ENCODE data around the gene ACTG2.

ACTG2 gene

GRCh38 chr2:73915437-73915993, 22.7 kb downstream of the ACTG2 start:
- H4K8ac ChIP-seq (ENCODE audit: low read depth, low read length): no peak overlapping the region
- H3K79me1 ChIP-seq (ENCODE audit: low read length): no peaks in the 10 kb centered on the region
- H2AK5ac ChIP-seq (ENCODE audit: low read length): no peak overlapping the region
- DNase-seq: no peak
- H4K91ac ChIP-seq (ENCODE audit: low read depth, low read length): no peak overlapping the region
- no peak overlapping the region for H2BK5ac ChIP-seq (ENCODE audit: low read depth, low read length, poor library complexity)
- H3K18ac ChIP-seq (ENCODE audit: low read length): no peak overlapping the region
- no peaks in the 10 kb centered on the region for H3K4me1 ChIP-seq (ENCODE audit: control insufficient read depth in 1 of 2, insufficient read depth in 2 of 2, low read length in 2 of 2)
- no peak overlapping the region for H3K4me2 ChIP-seq (ENCODE audit: low read length)
- no peak overlapping the region for H3K23ac ChIP-seq (ENCODE audit: low read length)
- H2BK12ac ChIP-seq (ENCODE audit: low read length): no peak overlapping the region
- H3K9ac ChIP-seq (ENCODE audit: low read length): no peak overlapping the region
- H3K79me2 ChIP-seq (ENCODE audit: control insufficient read depth, insufficient read depth, low read length, poor library complexity): no peaks in the 10 kb centered on the region
- no peaks in the 10 kb centered on the region for H3K27me3 ChIP-seq (ENCODE audit: insufficient read depth, low read length)
- WGBS (ENCODE audit: extremely low coverage, insufficient coverage, insufficient read length): no CpG with 5 or more reads among the region's 5 CpGs
- no peak overlapping the region for H4K12ac ChIP-seq (ENCODE audit: low read depth, low read length)
- no peaks in the 10 kb centered on the region for H3K9me3 ChIP-seq (ENCODE audit: insufficient read depth, low read depth, low read length)
- no peak overlapping the region for H3K4ac ChIP-seq (ENCODE audit: low read depth, low read length)
- no peak overlapping the region for H3K4me3 ChIP-seq (ENCODE audit: low read depth, low read length)
- no peaks in the 10 kb centered on the region for H3K36me3 ChIP-seq (ENCODE audit: control insufficient read depth in 1 of 2, insufficient read depth in 2 of 2, low read length in 2 of 2)
- H3K27ac ChIP-seq (ENCODE audit: low read depth, low read length): no peak overlapping the region
- H2AFZ ChIP-seq (ENCODE audit: insufficient read depth, low read length, poor library complexity): no peak overlapping the region
- H3K14ac ChIP-seq (ENCODE audit: low read length): no peak overlapping the region
- no peak overlapping the region for H2BK120ac ChIP-seq (ENCODE audit: insufficient read depth, low read length, poor library complexity)

GRCh38 chr2:73916666-73917065, 23.9 kb downstream of the ACTG2 start:
- Histone ChIP-seq H2BK5ac (ENCODE audit: low read depth, low read length, poor library complexity) (no peak overlapping the region), H3K23ac (ENCODE audit: low read length) (no peak overlapping the region), H3K18ac (ENCODE audit: low read length) (no peak overlapping the region), H4K8ac (ENCODE audit: low read depth, low read length) (no peak overlapping the region), H3K4ac (ENCODE audit: low read depth, low read length) (no peak overlapping the region), H3K27ac (ENCODE audit: low read depth, low read length) (no peak overlapping the region), H3K14ac (ENCODE audit: low read length) (no peak overlapping the region), H3K79me1 (ENCODE audit: low read length) (no peaks in the 10 kb centered on the region), H2AK5ac (ENCODE audit: low read length) (no peak overlapping the region), H4K12ac (ENCODE audit: low read depth, low read length) (no peak overlapping the region), H3K9me3 (ENCODE audit: insufficient read depth, low read depth, low read length) (no peaks in the 10 kb centered on the region), H3K27me3 (ENCODE audit: insufficient read depth, low read length) (no peaks in the 10 kb centered on the region), H3K36me3 (ENCODE audit: control insufficient read depth in 1 of 2, insufficient read depth in 2 of 2, low read length in 2 of 2) (no peaks in the 10 kb centered on the region), H2BK120ac (ENCODE audit: insufficient read depth, low read length, poor library complexity) (no peak overlapping the region), H3K4me2 (ENCODE audit: low read length) (no peak overlapping the region), H2AFZ (ENCODE audit: insufficient read depth, low read length, poor library complexity) (no peak overlapping the region), H3K4me3 (ENCODE audit: low read depth, low read length) (no peak overlapping the region), H4K91ac (ENCODE audit: low read depth, low read length) (no peak overlapping the region), H3K9ac (ENCODE audit: low read length) (no peak overlapping the region), H2BK12ac (ENCODE audit: low read length) (no peak overlapping the region), H3K79me2 (ENCODE audit: control insufficient read depth, insufficient read depth, low read length, poor library complexity) (no peaks in the 10 kb centered on the region), H3K4me1 (ENCODE audit: control insufficient read depth in 1 of 2, insufficient read depth in 2 of 2, low read length in 2 of 2) (peaks cover 5 to 7% of the 10 kb centered on the region in 2 experiments)
- no peak for DNase-seq
- no CpG with 5 or more reads among the region's 2 CpGs for WGBS (ENCODE audit: extremely low coverage, insufficient coverage, insufficient read length)

GRCh38 chr2:73917296-73917695, 24.5 kb downstream of the ACTG2 start:
- H4K8ac ChIP-seq (ENCODE audit: low read depth, low read length): no peak overlapping the region
- H3K27ac ChIP-seq (ENCODE audit: low read depth, low read length): no peak overlapping the region
- no peak overlapping the region for H3K4me3 ChIP-seq (ENCODE audit: low read depth, low read length)
- WGBS (ENCODE audit: extremely low coverage, insufficient coverage, insufficient read length): no CpG with 5 or more reads among the region's 2 CpGs
- no peak overlapping the region for H2AFZ ChIP-seq (ENCODE audit: insufficient read depth, low read length, poor library complexity)
- H4K12ac ChIP-seq (ENCODE audit: low read depth, low read length): no peak overlapping the region
- no peaks in the 10 kb centered on the region for H3K27me3 ChIP-seq (ENCODE audit: insufficient read depth, low read length)
- H3K4me2 ChIP-seq (ENCODE audit: low read length): no peak overlapping the region
- H4K91ac ChIP-seq (ENCODE audit: low read depth, low read length): no peak overlapping the region
- H3K4me1 ChIP-seq (ENCODE audit: control insufficient read depth in 1 of 2, insufficient read depth in 2 of 2, low read length in 2 of 2): peaks cover 5 to 7% of the 10 kb centered on the region in 2 experiments
- no peak overlapping the region for H3K4ac ChIP-seq (ENCODE audit: low read depth, low read length)
- H3K23ac ChIP-seq (ENCODE audit: low read length): no peak overlapping the region
- no peaks in the 10 kb centered on the region for H3K79me2 ChIP-seq (ENCODE audit: control insufficient read depth, insufficient read depth, low read length, poor library complexity)
- no peak overlapping the region for H3K9ac ChIP-seq (ENCODE audit: low read length)
- no peak overlapping the region for H2BK12ac ChIP-seq (ENCODE audit: low read length)
- H3K79me1 ChIP-seq (ENCODE audit: low read length): no peaks in the 10 kb centered on the region
- H2BK120ac ChIP-seq (ENCODE audit: insufficient read depth, low read length, poor library complexity): no peak overlapping the region
- no peaks in the 10 kb centered on the region for H3K36me3 ChIP-seq (ENCODE audit: control insufficient read depth in 1 of 2, insufficient read depth in 2 of 2, low read length in 2 of 2)
- no peak overlapping the region for H3K14ac ChIP-seq (ENCODE audit: low read length)
- H3K9me3 ChIP-seq (ENCODE audit: insufficient read depth, low read depth, low read length): no peaks in the 10 kb centered on the region
- no peak overlapping the region for H2BK5ac ChIP-seq (ENCODE audit: low read depth, low read length, poor library complexity)
- DNase-seq: no peak
- H3K18ac ChIP-seq (ENCODE audit: low read length): no peak overlapping the region
- no peak overlapping the region for H2AK5ac ChIP-seq (ENCODE audit: low read length)

GRCh38 chr2:73917696-73918207, 24.9 kb downstream of the ACTG2 start:
- no peaks in the 10 kb centered on the region for H3K27me3 ChIP-seq (ENCODE audit: insufficient read depth, low read length)
- H3K23ac ChIP-seq (ENCODE audit: low read length): no peak overlapping the region
- no peaks in the 10 kb centered on the region for H3K36me3 ChIP-seq (ENCODE audit: control insufficient read depth in 1 of 2, insufficient read depth in 2 of 2, low read length in 2 of 2)
- no peak overlapping the region for H2BK120ac ChIP-seq (ENCODE audit: insufficient read depth, low read length, poor library complexity)
- no peak overlapping the region for H4K12ac ChIP-seq (ENCODE audit: low read depth, low read length)
- no peak overlapping the region for H4K91ac ChIP-seq (ENCODE audit: low read depth, low read length)
- no peaks in the 10 kb centered on the region for H3K79me2 ChIP-seq (ENCODE audit: control insufficient read depth, insufficient read depth, low read length, poor library complexity)
- H3K79me1 ChIP-seq (ENCODE audit: low read length): no peaks in the 10 kb centered on the region
- no peak overlapping the region for H3K4me2 ChIP-seq (ENCODE audit: low read length)
- no peak overlapping the region for H4K8ac ChIP-seq (ENCODE audit: low read depth, low read length)
- no peak overlapping the region for H3K4ac ChIP-seq (ENCODE audit: low read depth, low read length)
- no peak overlapping the region for H2BK12ac ChIP-seq (ENCODE audit: low read length)
- no peak overlapping the region for H2AK5ac ChIP-seq (ENCODE audit: low read length)
- H3K27ac ChIP-seq (ENCODE audit: low read depth, low read length): no peak overlapping the region
- H2BK5ac ChIP-seq (ENCODE audit: low read depth, low read length, poor library complexity): no peak overlapping the region
- DNase-seq: no peak
- no peak overlapping the region for H3K18ac ChIP-seq (ENCODE audit: low read length)
- no peaks in the 10 kb centered on the region for H3K9me3 ChIP-seq (ENCODE audit: insufficient read depth, low read depth, low read length)
- no peak overlapping the region for H3K14ac ChIP-seq (ENCODE audit: low read length)
- no peak overlapping the region for H2AFZ ChIP-seq (ENCODE audit: insufficient read depth, low read length, poor library complexity)
- no CpG with 5 or more reads among the region's 4 CpGs for WGBS (ENCODE audit: extremely low coverage, insufficient coverage, insufficient read length)
- H3K4me1 ChIP-seq (ENCODE audit: control insufficient read depth in 1 of 2, insufficient read depth in 2 of 2, low read length in 2 of 2): peaks cover 5 to 7% of the 10 kb centered on the region in 2 experiments
- H3K4me3 ChIP-seq (ENCODE audit: low read depth, low read length): no peak overlapping the region
- no peak overlapping the region for H3K9ac ChIP-seq (ENCODE audit: low read length)

Measured in trophoblast cell (in vitro differentiated cells and primary cell).